Measurements from ENCODE around the gene YPEL3.
"Not testable (repeated sequence)": the region's sequence is repeated elsewhere in the genome, so short reads cannot be mapped to it uniquely, and the experiment has no call there.

YPEL3 gene, protein sequence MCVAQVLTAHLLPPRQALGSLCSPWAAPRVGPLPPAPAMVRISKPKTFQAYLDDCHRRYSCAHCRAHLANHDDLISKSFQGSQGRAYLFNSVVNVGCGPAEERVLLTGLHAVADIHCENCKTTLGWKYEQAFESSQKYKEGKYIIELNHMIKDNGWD

DNA sequence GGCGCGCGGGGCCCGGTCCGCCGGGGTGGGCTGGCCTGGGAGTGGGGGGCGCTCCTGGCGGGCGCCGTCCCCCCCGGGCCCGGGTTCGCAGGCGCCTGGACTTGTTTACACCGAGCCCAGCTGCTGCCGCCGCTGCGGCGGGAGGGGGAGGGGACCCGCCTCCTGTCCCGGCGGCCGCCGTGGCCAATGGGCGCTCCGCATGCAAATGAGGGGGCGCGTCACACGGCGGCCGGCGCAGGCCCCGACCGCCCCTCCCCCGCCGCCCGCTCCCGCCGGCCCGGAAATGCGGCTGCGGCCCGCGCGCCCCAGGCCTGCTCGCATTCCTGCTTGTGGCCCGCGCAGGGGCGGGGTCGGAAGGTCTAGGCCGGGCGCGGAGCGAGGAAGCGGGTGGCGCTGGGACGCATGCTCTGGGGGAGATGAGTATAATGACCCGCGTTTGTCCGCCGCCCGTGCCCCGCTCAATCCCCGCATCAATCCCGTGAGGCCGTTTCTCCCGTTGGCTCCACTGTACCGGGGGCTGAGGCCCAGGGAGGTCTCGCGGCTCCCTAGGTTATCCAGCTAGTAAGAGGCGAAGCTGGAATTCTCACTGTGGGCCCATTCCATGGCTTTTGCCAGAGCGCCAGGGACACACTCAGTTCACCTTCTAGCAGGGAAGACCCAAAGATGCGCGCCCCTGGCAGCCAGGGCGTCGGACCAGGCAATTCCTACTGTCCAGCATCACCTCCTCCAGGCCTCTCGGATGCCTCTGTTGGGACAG lies at the start of gene YPEL3:
Gene YPEL3, minus strand, starts transcription at position 109 of the 757 bp plus-strand sequence. CDS start 731 bp downstream, outside the sequence.
- peak; percentile 74 to 87 (median 84) for DNase-seq

DNA sequence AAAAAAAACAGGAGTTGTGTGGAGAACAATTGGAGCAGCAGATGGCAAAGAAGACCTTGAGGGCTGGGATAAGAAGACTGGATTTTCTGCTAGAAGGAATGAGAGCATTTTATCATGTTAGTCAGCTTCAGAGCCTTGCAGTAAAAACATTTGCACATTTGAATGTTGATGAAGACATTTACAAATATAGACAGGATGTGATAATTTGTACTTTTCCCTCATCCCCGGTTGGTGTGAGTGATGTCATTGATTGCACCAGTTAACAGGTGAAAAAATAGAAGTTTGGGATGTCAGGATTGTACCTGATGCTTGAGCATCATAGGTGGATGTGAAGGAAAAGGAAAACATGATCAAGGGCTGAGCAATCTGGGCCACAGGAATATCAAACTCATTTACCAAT lies 49.6 kb upstream of the YPEL3 start:
- no peak for DNase-seq

DNA sequence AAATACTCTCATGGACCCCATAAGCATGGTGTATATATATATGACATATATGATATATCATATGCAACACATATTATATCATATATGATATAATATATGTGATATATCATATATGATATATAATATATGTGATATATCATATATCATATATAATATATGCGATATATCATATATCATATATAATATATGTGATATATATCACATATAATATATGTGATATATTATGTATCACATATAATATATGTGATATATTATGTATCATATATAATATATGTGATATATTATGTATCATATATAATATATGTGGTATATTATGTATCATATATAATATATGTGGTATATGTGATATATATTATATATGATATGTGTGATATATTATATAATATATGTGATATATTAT lies 48.9 kb upstream of the YPEL3 start:
- no peak for DNase-seq

DNA sequence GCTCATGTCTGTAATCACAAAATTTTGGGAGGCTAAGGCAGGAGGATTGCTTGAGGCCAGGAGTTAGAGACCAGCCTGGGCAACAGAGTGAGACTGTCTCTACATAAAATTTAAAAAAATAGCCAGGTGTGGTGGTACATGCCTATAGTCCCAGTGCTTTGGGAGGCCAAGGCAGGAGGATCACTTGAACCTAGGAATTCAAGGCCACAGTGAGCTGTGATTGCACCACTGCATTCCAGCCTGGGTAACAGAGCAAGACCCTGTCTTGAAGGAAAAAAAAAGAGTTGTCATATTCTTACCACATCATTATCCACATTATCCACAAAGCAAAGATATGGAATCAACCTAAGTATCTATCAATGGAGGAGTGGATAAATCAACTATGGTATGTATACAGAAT lies 48.0 kb upstream of the YPEL3 start:
- no peak for DNase-seq

DNA sequence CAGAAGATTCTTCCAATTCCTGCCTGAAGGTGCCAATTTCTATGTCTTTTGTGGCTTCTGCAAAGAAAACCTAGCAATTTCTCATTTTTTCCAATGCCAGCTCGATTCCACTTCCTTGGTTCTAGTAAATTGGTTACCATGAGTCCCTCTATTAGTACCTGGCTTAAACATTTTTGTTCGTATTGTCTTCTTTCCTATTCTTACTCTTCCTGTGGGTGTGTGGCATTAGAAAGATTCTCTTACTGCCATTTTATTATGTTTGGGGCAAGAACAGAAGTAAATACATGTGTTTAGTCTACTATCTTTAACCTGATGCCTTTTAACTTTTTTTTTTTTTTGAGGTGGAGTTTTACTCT lies 47.3 kb upstream of the YPEL3 start:
- DNase-seq = no peak

DNA sequence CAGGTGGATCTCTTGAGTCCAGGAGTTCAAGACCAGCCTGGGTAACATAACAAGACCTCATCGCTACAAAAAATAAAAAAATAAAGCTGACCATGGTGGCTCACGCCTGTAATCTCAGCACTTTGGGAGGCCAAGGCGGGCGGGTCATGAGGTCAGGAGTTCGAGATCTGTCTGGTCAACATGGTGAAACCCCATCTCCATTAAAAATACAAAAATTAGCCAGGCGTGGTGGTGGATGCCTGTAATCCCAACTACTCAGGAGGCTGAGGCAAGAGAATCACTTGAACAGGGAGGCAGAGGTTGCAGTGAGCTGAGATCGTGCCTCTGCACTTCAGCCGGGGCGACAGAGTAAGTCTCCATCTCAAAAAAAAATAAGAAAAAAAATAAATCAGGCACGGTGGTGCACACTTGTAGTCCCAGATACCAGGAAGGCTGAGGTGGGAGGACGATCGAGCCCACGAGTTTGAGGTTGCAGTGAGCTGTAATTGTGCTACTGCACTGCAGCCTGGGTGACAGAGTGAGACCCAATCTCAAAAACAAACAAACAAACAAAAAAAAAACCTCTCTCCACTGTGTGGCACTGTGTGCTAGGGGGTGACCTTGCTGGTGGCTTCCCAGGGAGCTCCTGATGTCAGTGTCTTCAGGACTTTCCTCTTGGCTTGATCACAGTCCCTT lies 46.8 kb upstream of the YPEL3 start:
- DNase-seq = peak in 2 of 6 experiments; percentile 15 to 18

DNA sequence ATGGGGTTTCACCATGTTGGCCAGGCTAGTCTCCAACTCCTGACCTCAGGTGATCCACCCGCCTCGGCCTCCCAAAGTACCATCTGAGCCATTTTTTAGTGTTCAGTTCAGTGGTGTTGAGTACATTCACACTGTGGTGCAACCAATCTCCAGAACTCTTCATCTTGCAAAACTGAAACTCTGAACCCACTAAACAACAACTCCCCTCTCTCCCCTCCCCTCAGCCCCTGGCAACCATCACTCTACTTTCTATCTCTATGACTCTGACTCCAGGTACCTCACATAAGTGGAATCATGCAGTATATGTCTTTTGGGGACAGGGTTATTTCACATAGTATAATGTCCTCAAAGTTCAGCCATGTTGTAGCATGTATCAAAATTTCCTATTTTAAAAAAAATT lies 45.7 kb upstream of the YPEL3 start:
- DNase-seq = no peak

DNA sequence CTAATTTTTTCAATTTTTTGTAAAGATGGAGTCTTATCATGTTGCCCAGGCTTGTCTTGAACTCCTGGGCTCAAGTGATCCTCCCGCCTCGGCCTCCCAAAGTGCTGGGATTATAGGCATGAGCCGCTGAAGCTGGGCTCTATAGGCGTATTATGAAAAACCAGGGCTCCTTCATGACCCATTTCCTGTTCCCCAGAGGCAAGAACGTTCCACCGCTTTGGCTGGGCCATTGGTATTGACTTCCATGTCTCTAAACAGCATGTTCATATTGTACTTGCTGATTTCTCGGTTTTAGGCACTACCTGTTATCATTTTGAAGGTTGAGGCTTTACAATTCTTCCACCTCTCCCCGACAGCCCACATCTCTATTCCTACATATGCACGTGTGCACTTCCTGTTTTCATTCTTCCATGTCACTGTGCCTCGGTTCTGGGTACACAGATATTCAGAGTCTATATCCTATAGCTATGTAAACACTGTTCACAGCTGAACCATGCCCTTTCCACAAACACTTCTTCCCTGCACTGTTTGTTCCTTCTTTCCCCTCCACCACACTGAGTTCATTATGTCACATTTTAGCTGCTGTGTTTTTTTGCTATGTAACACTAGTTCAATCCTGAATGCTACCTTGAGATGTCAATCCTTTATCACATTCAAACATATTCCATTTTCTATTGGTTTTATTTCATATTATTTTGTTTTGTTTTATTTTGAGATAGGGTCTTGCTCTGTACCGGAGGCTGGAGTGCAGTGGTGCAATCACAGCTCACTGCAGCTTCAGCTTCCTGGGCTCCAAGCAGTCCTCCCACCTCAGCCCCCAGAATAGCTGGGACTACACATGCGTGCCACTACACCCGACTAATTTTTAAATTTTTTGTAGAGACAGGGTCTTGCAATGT lies 43.8 kb upstream of the YPEL3 start:
- peak in 1 of 6 experiments; percentile 17 for DNase-seq

DNA sequence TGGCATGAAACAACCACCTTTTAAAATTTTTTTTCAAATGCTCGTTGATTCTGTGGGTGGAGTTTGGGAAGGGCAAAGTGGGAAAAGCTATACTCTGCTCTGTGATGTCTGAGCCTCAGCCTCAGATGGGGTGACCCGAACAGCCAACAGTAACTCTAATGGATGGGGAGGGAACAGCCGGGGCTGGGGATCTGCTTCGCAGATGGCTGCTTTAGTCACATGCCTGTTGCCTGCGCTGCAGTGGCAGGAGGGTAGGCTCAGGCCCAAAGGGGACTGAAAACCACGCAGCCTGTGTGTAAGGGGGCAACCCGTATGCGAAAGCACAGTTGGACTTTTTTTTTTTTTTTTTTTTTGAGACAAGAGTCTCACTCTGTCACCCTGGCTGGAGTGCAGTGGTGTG lies 41.9 kb upstream of the YPEL3 start:
- no peak for DNase-seq

DNA sequence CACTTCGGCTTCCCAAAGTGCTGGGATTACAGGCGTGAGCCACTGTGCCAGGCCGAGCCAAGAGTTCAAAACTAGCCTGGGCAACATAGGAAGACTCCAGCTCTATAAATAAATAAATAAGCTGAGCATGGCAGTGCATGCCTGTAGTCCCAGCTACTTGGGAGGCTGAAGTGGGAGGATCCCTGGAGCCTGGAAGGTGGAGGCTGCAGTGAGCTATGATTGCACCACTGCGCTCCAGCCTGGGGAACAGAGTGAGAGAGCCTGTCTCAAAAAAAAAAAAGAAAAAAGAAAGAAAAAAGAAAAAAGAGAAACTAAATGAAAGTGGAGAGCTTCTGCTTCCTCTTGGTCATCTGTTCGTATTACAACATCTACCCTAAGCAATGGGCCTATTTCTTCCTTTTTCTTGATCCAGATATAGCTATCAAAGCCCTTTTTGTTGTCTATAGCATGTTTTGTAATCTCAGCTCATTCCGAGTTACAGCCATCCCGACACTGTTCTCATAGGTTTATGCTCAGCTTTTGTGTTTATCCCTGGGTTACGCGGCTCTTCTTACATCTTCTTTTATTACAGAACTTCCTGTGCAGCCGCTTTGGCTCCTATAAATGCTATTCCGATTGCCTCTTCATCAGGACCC lies 41.1 kb upstream of the YPEL3 start:
- no peak for DNase-seq

DNA sequence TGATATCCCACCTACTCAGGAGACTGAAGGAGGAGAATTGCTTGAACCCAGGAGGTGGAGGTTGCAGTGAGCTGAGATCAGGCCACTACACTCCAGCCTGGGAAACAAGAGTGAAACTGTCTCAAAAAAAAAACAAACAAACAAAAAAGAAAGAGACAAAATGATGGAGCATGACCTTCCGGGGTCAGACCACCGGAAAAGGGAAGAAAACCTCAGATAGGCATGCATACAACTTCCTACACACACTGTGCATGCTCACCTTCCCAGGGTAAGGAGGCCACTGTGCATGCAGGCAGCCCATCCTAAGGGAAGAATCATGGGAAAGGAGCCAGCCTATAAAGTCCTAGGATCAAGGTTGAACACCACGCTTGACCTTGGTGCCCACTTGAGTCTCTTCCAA lies 36.6 kb upstream of the YPEL3 start:
- DNase-seq = no peak

DNA sequence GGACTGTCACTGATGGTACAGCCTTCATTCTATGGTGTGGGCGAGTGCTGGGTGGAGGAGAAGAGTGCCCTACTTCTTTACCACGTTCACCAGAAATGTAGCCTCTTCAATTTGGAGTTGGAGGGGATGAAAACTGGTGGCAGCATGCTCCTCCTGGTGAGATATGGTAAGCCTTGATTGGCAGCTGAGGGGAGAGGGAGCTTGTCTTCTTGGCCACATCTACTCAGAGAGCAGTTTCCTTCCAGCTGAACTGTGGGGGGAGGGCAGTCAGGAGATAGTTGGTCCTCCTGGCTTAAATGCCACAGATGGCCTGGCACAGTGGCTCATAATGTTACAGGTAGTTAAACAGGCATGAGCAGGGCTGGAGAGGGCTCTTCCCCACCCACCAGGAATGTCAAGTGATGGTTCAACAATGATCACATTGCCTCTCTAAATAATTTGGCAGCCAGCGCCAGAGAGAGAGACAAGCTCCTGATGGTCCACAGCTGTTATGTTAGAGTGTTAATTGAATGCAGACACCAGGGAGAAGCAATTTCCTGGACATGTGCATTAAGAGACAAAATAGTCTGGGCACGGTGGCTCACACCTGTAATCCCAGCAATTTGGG lies 36.0 kb upstream of the YPEL3 start:
- DNase-seq = no peak

DNA sequence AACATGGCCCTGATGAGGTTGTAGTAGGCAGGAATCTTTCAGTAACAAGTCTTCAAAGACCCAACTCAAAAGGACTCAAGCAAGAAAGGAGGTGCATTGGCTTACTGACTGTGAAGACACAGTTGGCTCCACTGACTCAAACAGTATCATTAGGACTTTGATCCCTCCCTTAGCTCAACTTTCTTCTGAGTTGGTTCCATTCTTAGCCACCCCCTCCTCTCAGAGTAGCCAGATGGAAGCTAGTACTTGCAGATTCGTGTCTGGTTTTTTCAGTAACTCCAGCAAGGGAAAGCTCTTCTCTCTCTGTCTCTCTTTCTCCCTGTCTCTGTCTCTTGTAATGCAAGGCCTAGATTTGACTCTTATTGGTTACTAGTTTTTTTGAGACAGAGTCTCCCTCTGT lies 32.0 kb upstream of the YPEL3 start:
- DNase-seq = no peak

DNA sequence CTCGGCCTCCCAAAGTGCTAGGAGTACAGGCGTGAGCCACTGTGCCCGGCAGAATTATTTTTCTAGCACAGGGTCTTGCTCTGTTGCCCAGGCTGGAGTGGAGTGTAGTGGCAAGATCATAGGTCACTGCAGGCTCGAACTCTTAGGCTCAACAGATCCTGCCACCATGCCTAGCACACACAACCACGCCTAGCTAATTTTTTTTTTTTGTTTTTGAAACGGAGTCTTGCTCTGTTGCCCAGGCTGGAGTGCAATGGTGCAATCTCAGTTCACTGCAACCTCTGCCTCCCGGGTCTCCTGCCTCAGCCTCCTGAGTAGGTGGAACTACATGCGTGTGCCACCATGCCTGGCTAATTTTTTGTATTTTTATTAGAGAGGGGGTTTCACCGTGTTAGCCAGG lies 29.7 kb upstream of the YPEL3 start:
- DNase-seq = not testable (repeated sequence)

DNA sequence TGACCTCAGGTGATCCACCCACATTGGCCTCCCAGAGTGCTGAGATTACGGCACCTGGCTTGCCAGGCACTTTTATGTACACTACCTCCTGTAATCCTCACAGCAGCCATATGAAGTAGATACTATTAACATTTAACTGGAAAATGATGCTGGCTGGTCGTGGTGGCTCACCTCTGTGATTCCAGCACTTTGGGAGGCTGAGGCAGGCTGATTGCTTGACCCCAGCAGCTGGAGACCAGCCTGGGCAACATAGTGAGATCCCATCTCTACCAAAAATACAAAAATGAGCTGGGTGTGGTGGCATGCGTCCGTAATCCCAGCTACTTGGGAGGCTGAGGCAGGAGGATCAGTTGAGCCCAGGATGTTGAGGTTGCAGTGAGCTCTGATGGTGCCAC lies 29.0 kb upstream of the YPEL3 start:
- no peak for DNase-seq

DNA sequence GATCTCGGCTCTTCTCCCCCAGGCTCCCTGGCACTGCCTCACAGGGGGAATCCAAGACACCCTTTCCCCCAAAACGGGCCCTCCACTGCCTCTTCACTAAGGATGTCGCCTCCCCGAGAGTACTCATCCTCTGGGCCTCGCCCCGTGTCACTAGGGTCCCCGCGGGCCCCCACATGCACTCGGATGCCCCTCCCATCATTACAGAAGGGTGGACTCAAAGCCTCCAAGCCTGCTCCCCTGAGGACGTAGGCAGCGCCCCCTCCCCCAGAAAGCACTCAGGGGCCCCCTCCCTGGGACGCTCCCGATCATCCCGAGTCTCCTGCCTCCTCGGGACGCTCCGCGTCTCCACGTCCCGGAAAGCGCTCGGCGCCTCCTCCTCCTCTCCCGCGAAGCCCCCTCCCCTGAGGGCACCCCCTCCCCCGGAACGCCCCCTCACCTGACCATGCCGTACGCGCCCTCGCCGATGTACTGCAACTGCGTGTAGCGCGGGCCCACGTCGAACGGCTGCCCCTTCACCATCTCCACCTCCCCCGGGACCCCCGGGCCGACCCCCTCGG lies 26.7 kb upstream of the YPEL3 start:
- peak in 1 of 6 experiments; percentile 41 for DNase-seq

DNA sequence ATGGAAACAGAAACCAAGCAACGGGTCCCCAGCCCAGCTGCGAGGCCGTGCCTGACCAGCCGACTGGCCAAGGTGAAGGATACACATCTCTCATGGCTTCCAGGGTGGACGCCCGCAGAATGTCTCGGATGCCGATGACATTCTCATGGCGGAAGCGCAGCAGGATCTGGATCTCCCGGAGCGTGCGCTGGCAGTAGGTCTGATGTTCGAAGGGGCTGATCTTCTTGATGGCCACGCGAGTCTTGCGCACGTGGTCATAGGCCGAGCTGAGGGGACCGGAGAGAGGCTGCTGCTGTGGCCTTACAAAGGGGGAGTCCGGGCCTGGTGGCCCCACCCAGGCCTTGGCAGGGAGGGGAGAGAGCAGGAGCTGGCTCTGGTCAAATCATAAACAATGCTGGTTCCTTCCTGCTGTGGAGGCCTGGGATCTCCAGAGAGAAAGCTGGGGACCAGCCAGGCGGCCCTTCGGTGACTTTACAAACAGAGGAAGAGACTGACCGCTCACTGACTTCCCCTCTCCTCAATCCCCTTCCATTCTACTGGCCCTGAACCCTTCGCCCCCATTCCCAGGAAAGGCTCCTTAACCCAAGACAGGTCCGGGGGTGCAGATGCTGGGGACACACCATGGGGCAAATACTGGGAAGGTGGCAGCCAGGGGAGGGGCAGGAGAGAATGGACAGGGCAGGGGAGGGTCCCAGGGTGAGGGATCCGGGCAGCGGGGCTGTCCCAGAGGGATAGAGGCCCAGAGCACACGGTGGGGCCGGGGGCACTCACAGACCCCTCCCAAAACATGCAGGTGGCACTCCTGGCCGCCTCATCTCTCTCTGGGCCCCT lies 25.9 kb upstream of the YPEL3 start:
- no peak for DNase-seq

DNA sequence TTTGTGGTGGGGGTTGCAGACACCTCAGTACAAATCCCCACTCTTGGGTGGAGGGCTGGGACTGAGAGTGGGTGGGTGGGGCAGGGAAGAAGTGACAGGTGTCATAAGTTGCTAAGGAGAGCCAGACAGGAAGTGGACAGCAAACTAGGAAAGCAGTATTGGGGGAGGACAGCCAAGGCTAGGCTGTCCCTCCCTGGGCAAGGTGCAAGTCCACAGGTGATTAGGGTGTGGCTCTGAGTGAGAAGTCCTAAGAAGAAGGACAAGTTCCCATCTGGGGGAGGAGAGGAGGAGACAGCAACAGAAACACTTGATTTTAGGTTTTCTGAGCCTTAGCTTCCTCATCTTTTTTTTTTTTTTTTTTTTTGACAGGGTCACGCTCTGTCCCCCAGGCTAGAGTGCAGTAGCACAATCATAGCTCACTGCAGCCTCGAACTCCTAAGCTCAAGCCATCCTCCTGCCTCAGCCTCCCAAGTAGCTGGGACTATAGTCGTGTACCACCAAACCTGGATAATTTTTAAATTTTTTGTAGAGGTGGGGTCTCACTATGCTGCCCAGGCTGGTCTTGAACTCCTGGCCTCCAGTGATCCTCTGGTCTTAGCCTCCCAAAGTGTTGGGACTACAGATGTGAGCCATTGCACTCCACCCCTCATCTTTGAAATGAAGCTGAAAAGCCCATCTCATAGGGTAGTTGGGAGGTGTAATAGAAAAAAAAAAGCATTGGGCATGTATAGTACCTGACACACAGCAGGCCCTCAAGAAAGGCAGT lies 24.5 kb upstream of the YPEL3 start:
- DNase-seq = no peak

DNA sequence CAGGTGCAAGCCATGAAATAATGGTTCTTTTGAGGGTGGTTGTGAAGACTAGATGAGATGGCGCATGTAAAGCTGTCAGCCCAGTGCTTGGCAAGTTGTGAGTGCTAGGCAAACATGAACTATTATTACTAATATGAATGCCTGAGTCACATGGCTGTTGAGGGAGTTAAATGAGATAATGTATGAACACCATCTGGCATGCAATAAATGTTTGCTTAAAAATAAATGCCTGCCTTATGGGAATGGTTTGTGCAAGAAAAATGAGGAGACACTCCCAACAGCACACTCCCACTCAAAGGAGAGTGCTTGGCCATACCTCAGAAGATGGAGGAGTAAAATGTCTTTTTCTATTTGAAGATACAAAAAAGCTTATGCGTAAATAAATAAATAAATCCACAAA lies 23.4 kb upstream of the YPEL3 start:
- DNase-seq = no peak

DNA sequence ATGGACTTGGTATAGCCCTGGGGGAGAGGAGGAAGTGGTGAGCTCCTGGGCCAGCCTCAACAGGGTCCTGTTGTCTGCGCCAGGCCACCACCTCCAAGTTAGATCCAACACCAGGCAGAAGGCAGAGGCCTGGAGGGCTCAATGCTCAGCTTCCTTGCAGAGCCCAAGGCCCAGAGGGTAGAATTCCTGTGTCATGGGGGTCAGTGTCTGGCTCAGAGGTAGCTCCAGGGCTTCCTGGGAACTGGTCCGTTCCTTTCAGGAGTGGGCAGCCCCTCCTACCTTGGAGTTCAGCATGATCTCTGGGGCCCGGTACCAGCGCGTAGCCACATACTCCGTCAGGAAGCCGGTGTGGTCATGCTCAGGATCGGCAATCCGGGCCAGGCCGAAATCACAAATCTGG lies 21.8 kb upstream of the YPEL3 start:
- no peak for DNase-seq

Data from stimulated activated naive CD4-positive, alpha-beta T cell (primary cell).